IMR-90 (cell line): ENCODE data around the gene DUSP9. TPM values are rescaled to one million over a fixed set of nuclear protein-coding genes. Genes with fewer than 3 reads are reported as not detected.

Source experiments
- ATAC-seq: fragments of 200-7000 bp; cut with Tn5 transposase; 2 replicates; pipeline ENCODE4 v1.9.1; 2020; ENCODE audit warnings: low read depth, mild to moderate bottlenecking, moderate library complexity
- BruUV-seq: library from RNA; stranded (reverse); fragments of 400-500 nt; replicated peaks from 2 replicates; lab custom pipeline; 2021; lab: Mats Ljungman, UMichigan
- CTCF ChIA-PET: fragments of 300-600 bp; formaldehyde crosslinking; extraction: SDS; loops from one replicate; lab custom pipeline; 2021; ENCODE audit warnings: antibody characterized with exemption; lab: Yijun Ruan, JAX
- POLR2A ChIA-PET: fragments of 300-600 bp; sonication (Branson Sonifier 250); formaldehyde crosslinking; loops from one replicate; lab custom pipeline; 2022; ENCODE audit warnings: antibody characterized with exemption; ENCODE audit not compliant: unreplicated experiment; lab: Charles Lee
- DNase-seq: peaks from one replicate; pipeline ENCODE4 v3.0.0; 2013
- H2AFZ ChIP-seq: replicated peaks from 2 replicates; pipeline ENCODE3; 2013; ENCODE audit warnings: low read length, mild to moderate bottlenecking; ENCODE audit not compliant: poor library complexity
- H2AK5ac ChIP-seq: 2 replicates; pipeline ENCODE4 v1.6.1; 2013; ENCODE audit warnings: low read depth, low read length, inconsistent platforms
- H2AK9ac ChIP-seq: replicated peaks from 2 replicates; pipeline ENCODE3; 2013; ENCODE audit warnings: mild to moderate bottlenecking, low read depth, low read length, moderate library complexity; ENCODE audit not compliant: poor library complexity
- H2BK120ac ChIP-seq: 2 replicates; pipeline ENCODE4 v1.6.1; 2013; ENCODE audit warnings: low read depth, low read length, inconsistent platforms
- H2BK15ac ChIP-seq: 3 replicates; pipeline ENCODE4 v1.6.1; 2013; ENCODE audit warnings: low read depth, low read length, inconsistent platforms
- H2BK20ac ChIP-seq: 2 replicates; pipeline ENCODE4 v1.6.1; 2013; ENCODE audit warnings: low read depth, mild to moderate bottlenecking, inconsistent platforms, low read length, moderate library complexity
- H2BK5ac ChIP-seq: 2 replicates; pipeline ENCODE4 v1.6.1; 2013; ENCODE audit warnings: mild to moderate bottlenecking, low read depth, low read length, inconsistent platforms; ENCODE audit not compliant: poor library complexity, severe bottlenecking
- H3K14ac ChIP-seq: replicated peaks from 2 replicates; pipeline ENCODE4 v1.6.1; 2013; ENCODE audit warnings: low read depth, low read length, inconsistent platforms
- H3K18ac ChIP-seq: 2 replicates; pipeline ENCODE4 v1.6.1; 2013; ENCODE audit warnings: low read depth, low read length, control low read depth
- H3K23ac ChIP-seq: 2 replicates; pipeline ENCODE4 v1.6.1; 2013; ENCODE audit warnings: low read depth, low read length, inconsistent platforms
- H3K27ac ChIP-seq: 2 replicates; pipeline ENCODE4 v1.5.1; 2013; ENCODE audit warnings: mild to moderate bottlenecking, control low read depth, low read length; ENCODE audit not compliant: insufficient read depth
- H3K27me3 ChIP-seq: 2 replicates; pipeline ENCODE4 v1.6.1; 2013; ENCODE audit warnings: low read length; ENCODE audit not compliant: control insufficient read depth, insufficient read depth
- H3K36me3 ChIP-seq: 2 replicates; pipeline ENCODE4 v1.6.1; 2013; ENCODE audit warnings: low read length, mixed read lengths; ENCODE audit not compliant: control insufficient read depth, insufficient read depth
- H3K4ac ChIP-seq: 2 replicates; pipeline ENCODE4 v1.6.1; 2013; ENCODE audit warnings: low read depth, low read length, inconsistent platforms
- H3K4me1 ChIP-seq: 2 replicates; pipeline ENCODE4 v1.6.1; 2013; ENCODE audit warnings: low read length, mixed read lengths; ENCODE audit not compliant: control insufficient read depth, insufficient read depth
- H3K4me2 ChIP-seq: 2 replicates; pipeline ENCODE4 v1.6.1; 2013; ENCODE audit warnings: low read depth, mild to moderate bottlenecking, control low read depth, low read length, moderate library complexity
- H3K4me3 ChIP-seq: 2 replicates; pipeline ENCODE4 v1.5.1; 2013; ENCODE audit warnings: low read depth, mild to moderate bottlenecking, control low read depth, low read length, moderate library complexity; ENCODE audit not compliant: insufficient read depth
- H3K56ac ChIP-seq: 2 replicates; pipeline ENCODE4 v1.6.1; 2013; ENCODE audit warnings: low read length, inconsistent platforms; ENCODE audit not compliant: insufficient read depth; ENCODE audit errors: extremely low read depth
- H3K79me1 ChIP-seq, 2 experiments: 2 replicates each; pipeline ENCODE4 v1.6.1; 2013; ENCODE audit warnings: low read length in 2 of 2, inconsistent platforms in 1 of 2, low read depth in 1 of 2
- H3K9ac ChIP-seq: 2 replicates; pipeline ENCODE4 v1.6.1; 2013; ENCODE audit warnings: low read depth, low read length, control low read depth
- H3K9me1 ChIP-seq: 2 replicates; pipeline ENCODE4 v1.6.1; 2013; ENCODE audit warnings: low read length, inconsistent platforms; ENCODE audit not compliant: insufficient read depth
- H3K9me3 ChIP-seq: 2 replicates; pipeline ENCODE4 v1.6.1; 2013; ENCODE audit warnings: low read length; ENCODE audit not compliant: control insufficient read depth, insufficient read depth
- H4K20me1 ChIP-seq: 2 replicates; pipeline ENCODE4 v1.6.1; 2013; ENCODE audit warnings: low read length, inconsistent platforms; ENCODE audit not compliant: insufficient read depth
- H4K5ac ChIP-seq: 2 replicates; pipeline ENCODE4 v1.6.1; 2013; ENCODE audit warnings: mild to moderate bottlenecking, low read depth, low read length, control low read depth
- H4K8ac ChIP-seq, 2 experiments: 2 replicates each; pipeline ENCODE4 v1.6.1; 2013; ENCODE audit warnings: low read depth in 2 of 2, low read length in 2 of 2, control low read depth in 1 of 2, inconsistent platforms in 1 of 2
- H4K91ac ChIP-seq: 2 replicates; pipeline ENCODE4 v1.6.1; 2013; ENCODE audit warnings: low read depth, low read length, inconsistent platforms; ENCODE audit not compliant: insufficient read depth
- BHLHE40 ChIP-seq: fragments of 150-350 bp; IDR thresholded peaks from 2 replicates; pipeline ENCODE4 v1.6.1; 2016; ENCODE audit warnings: mild to moderate bottlenecking, low read depth, low read length
- CEBPB ChIP-seq: IDR thresholded peaks from 2 replicates; pipeline ENCODE4 v1.6.1; 2012; ENCODE audit warnings: low read depth, low read length, improper control_type of control experiment
- CHD1 ChIP-seq: IDR thresholded peaks from 2 replicates; pipeline ENCODE4 v1.6.1; 2012; ENCODE audit warnings: low read depth, low read length, improper control_type of control experiment
- ELK1 ChIP-seq: fragments of 150-350 bp; IDR thresholded peaks from 2 replicates; pipeline ENCODE4 v1.6.1; 2016; ENCODE audit warnings: low read depth, mild to moderate bottlenecking, low read length, moderate library complexity, borderline replicate concordance
- FOS ChIP-seq: fragments of 150-350 bp; IDR thresholded peaks from 2 replicates; pipeline ENCODE4 v1.6.1; 2016; ENCODE audit warnings: low read depth, low read length
- MAFK ChIP-seq: IDR thresholded peaks from 2 replicates; pipeline ENCODE4 v1.6.1; 2012; ENCODE audit warnings: low read depth, low read length, improper control_type of control experiment
- MAZ ChIP-seq: IDR thresholded peaks from 2 replicates; pipeline ENCODE4 v1.6.1; 2012; ENCODE audit warnings: low read depth, mild to moderate bottlenecking, low read length, improper control_type of control experiment, moderate library complexity, borderline replicate concordance
- NFE2L2 ChIP-seq: fragments of 150-350 bp; IDR thresholded peaks from 2 replicates; pipeline ENCODE4 v1.6.1; 2016; ENCODE audit warnings: low read depth, mild to moderate bottlenecking, low read length
- POLR2A ChIP-seq: IDR thresholded peaks from 2 replicates; pipeline ENCODE4 v1.6.1; 2012; ENCODE audit warnings: mild to moderate bottlenecking, low read depth, low read length
- RAD21 ChIP-seq: IDR thresholded peaks from 2 replicates; pipeline ENCODE4 v1.6.1; 2012; ENCODE audit warnings: low read length, improper control_type of control experiment
- SMC3 ChIP-seq: fragments of 150-350 bp; IDR thresholded peaks from 2 replicates; pipeline ENCODE4 v1.6.1; 2016; ENCODE audit warnings: low read depth, mild to moderate bottlenecking, antibody characterized with exemption, low read length, moderate library complexity
- USF2 ChIP-seq: fragments of 150-350 bp; IDR thresholded peaks from 2 replicates; pipeline ENCODE4 v1.6.1; 2017; ENCODE audit warnings: mild to moderate bottlenecking, antibody characterized with exemption, low read length, low read depth
- WGBS, 2 experiments: methylation state at CpG; one replicate each; pipeline versions ENCODE4 v1.1.5 to v1.1.7; 2013; ENCODE audit warnings: missing lambda C conversion rate in 2 of 2; ENCODE audit not compliant: insufficient read length in 1 of 2; ENCODE audit errors: extremely low coverage in 2 of 2; 5-methylcytosine and 5-hydroxymethylcytosine counted together
- dilution Hi-C: fragments of 300-500 bp; cut with HindIII; formaldehyde crosslinking; loops from one replicate; pipeline ENCODE4 v1.14.3; 2018; ENCODE audit warnings: low sequenced_read_pairs; ENCODE audit not compliant: unreplicated experiment
- in situ Hi-C: fragments of 300-500 bp; cut with MboI; formaldehyde crosslinking; loops from 3 replicates; pipeline ENCODE4 v1.14.3; 2019; ENCODE audit warnings: low sequenced_read_pairs, inconsistent platforms, mixed read lengths
- intact Hi-C: fragments of 100-400 bp; cut with micrococcal nuclease; formaldehyde crosslinking; loops from 2 replicates; pipeline ENCODE4 v1.10.0; 2022
- polyA plus RNA-seq, 3 experiments: library from polyadenylated mRNA; depleted of rRNA; stranded (reverse); fragments of >200 nt; gene quantifications; 2 replicates each; pipeline ENCODE4 v1.2.3, GENCODE V29; 2012; ENCODE audit warnings: low replicate concordance in 1 of 3
- total RNA-seq: library from RNA; depleted of rRNA; stranded (reverse); fragments of >200 nt; gene quantifications from 2 replicates; pipeline ENCODE4 v1.2.3, GENCODE V29; 2012
- TF ChIP-seq, protein P1 (sequence below): conservative IDR thresholded peaks from 2 replicates; pipeline ENCODE4 v1.5.1; 2012; ENCODE audit warnings: mild to moderate bottlenecking, low read depth, low read length, improper control_type of control experiment

DUSP9 gene
- total and polyA plus RNA-seq, 2 of the 4 experiments (the other 2 are of a cell fraction) = under 0.01 to 0.09 TPM

- no peak for DNase-seq
- Histone ChIP-seq H2AK9ac (no peak overlapping the region), H3K18ac (no peak overlapping the region), H4K91ac (no peak overlapping the region), H3K4me2 (no peak overlapping the region), H3K9me1 (peaks cover 5% of the 10 kb centered on the region; the same call in 1 of the 2 replicates), H3K36me3 (peaks cover 7% of the 10 kb centered on the region), H3K27ac (no peak overlapping the region), H3K79me1 (0 out of 4 replicates have a peak, but pooled peaks cover 0 to 6% of the 10 kb centered on the region in 2 experiments), H3K9me3 (no peaks in the 10 kb centered on the region), H3K4ac (no peak overlapping the region), H3K23ac (no peak overlapping the region), H2BK5ac (no peak overlapping the region), H4K8ac (no peak overlapping the region), H3K4me1 (peaks cover 9% of the 10 kb centered on the region), H3K14ac (no peak overlapping the region), H4K20me1 (peaks cover 12% of the 10 kb centered on the region), H2AK5ac (no peak overlapping the region), H2AFZ (no peak overlapping the region), H2BK15ac (no peak overlapping the region), H3K4me3 (no peak overlapping the region), H3K56ac (no peak overlapping the region), H2BK20ac (no peak overlapping the region), H2BK120ac (no peak overlapping the region), H3K27me3 (no peaks in the 10 kb centered on the region), H3K9ac (no peak overlapping the region), H4K5ac (no peak overlapping the region)
- no peak for ATAC-seq
- BruUV-seq = no TSS peak
- ChIA-PET POLR2A (no interaction called here), CTCF (no interaction called here)
- TF ChIP-seq MAZ (no peak), SMC3 (no peak), POLR2A (no peak), CHD1 (no peak), NFE2L2 (no peak), MAFK (no peak), BHLHE40 (no peak), RAD21 (no peak), ELK1 (no peak), FOS (no peak), USF2 (no peak), CEBPB (no peak)
- TF ChIP-seq, protein P1, sequence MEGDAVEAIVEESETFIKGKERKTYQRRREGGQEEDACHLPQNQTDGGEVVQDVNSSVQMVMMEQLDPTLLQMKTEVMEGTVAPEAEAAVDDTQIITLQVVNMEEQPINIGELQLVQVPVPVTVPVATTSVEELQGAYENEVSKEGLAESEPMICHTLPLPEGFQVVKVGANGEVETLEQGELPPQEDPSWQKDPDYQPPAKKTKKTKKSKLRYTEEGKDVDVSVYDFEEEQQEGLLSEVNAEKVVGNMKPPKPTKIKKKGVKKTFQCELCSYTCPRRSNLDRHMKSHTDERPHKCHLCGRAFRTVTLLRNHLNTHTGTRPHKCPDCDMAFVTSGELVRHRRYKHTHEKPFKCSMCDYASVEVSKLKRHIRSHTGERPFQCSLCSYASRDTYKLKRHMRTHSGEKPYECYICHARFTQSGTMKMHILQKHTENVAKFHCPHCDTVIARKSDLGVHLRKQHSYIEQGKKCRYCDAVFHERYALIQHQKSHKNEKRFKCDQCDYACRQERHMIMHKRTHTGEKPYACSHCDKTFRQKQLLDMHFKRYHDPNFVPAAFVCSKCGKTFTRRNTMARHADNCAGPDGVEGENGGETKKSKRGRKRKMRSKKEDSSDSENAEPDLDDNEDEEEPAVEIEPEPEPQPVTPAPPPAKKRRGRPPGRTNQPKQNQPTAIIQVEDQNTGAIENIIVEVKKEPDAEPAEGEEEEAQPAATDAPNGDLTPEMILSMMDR = no peak
- intact Hi-C loops (no loop called here), dilution Hi-C loops (no loop called here), in situ Hi-C loops (no loop called here)
- no CpG with 5 or more reads among the region's 4 CpGs for WGBS, 2 experiments
Measured at GRCh38 chrX:153692003-153692402, 45.0 kb downstream of the DUSP9 start.
